Keratinocyte (primary cell): ENCODE data around the gene ING4. TPM values are rescaled to one million over a fixed set of nuclear protein-coding genes. Genes with fewer than 3 reads are reported as not detected.
A peak's percentile ranks its signal among the peaks of the same experiment; 100 is the strongest.

Experiments used
- DNase-seq: peaks from one replicate; pipeline ENCODE4 v3.0.0-alpha.2; 2011; ENCODE audit warnings: low read depth, missing footprints, low spot score
- FAIRE-seq: peaks from 2 replicates; lab custom pipeline; 2011; peaks lifted over from hg19 to GRCh38; lab: Jason Lieb, UNC
- H2AFZ ChIP-seq: 2 replicates; pipeline ENCODE4 v1.6.0; 2012; ENCODE audit warnings: low read length, control low read depth, inconsistent platforms; ENCODE audit not compliant: control insufficient read depth
- H3K27ac ChIP-seq: 2 replicates; pipeline ENCODE4 v1.5.1; 2011; ENCODE audit warnings: low read length; ENCODE audit not compliant: control insufficient read depth, insufficient read depth
- H3K27me3 ChIP-seq: 3 replicates; pipeline ENCODE4 v1.6.0; 2011; ENCODE audit warnings: low read length; ENCODE audit not compliant: control insufficient read depth, insufficient read depth; ENCODE audit errors: extremely low read depth
- H3K36me3 ChIP-seq, 2 experiments: 2 replicates in 1 of 2; 3 replicates in 1 of 2; pipeline ENCODE4 v1.5.1; 2011; ENCODE audit warnings: low read length in 2 of 2, mild to moderate bottlenecking in 1 of 2; ENCODE audit not compliant: control insufficient read depth in 2 of 2, insufficient read depth in 2 of 2; ENCODE audit errors: extremely low read depth in 1 of 2
- H3K4me1 ChIP-seq: 3 replicates; pipeline ENCODE4 v1.5.1; 2011; ENCODE audit warnings: low read length; ENCODE audit not compliant: control insufficient read depth, insufficient read depth; ENCODE audit errors: extremely low read depth
- H3K4me2 ChIP-seq: 3 replicates; pipeline ENCODE4 v1.6.0; 2011; ENCODE audit warnings: low read depth, low read length; ENCODE audit not compliant: control insufficient read depth, insufficient read depth; ENCODE audit errors: extremely low read depth
- H3K4me3 ChIP-seq, 3 experiments: fragments of 200-600 bp in 1 of 3; sonication (generic) in 1 of 3; 2 replicates in 2 of 3; 3 replicates in 1 of 3; pipeline ENCODE4 v1.5.1; 2011 to 2016; ENCODE audit warnings: low read length in 3 of 3, mild to moderate bottlenecking in 3 of 3, control low read depth in 2 of 3, inconsistent platforms in 1 of 3, low read depth in 1 of 3, mixed read lengths in 1 of 3, mixed run types in 1 of 3, moderate library complexity in 1 of 3; ENCODE audit not compliant: control insufficient read depth in 2 of 3, insufficient read depth in 2 of 3; ENCODE audit errors: extremely low read depth in 1 of 3
- H3K79me2 ChIP-seq: 2 replicates; pipeline ENCODE4 v1.6.0; 2012; ENCODE audit warnings: low read length; ENCODE audit not compliant: control insufficient read depth, insufficient read depth
- H3K9ac ChIP-seq: 3 replicates; pipeline ENCODE4 v1.6.0; 2011; ENCODE audit warnings: low read length; ENCODE audit not compliant: control insufficient read depth, insufficient read depth; ENCODE audit errors: extremely low read depth
- H3K9me1 ChIP-seq: 3 replicates; pipeline ENCODE4 v1.6.0; 2011; ENCODE audit warnings: low read length; ENCODE audit not compliant: control insufficient read depth, insufficient read depth; ENCODE audit errors: extremely low read depth
- H3K9me3 ChIP-seq: 2 replicates; pipeline ENCODE4 v1.5.1; 2012; ENCODE audit warnings: low read depth, low read length; ENCODE audit not compliant: control insufficient read depth
- H4K20me1 ChIP-seq: 3 replicates; pipeline ENCODE4 v1.6.0; 2011; ENCODE audit warnings: low read length; ENCODE audit not compliant: control insufficient read depth, insufficient read depth; ENCODE audit errors: extremely low read depth
- CTCF ChIP-seq, 3 experiments: IDR thresholded peaks in 1 of 3; conservative IDR thresholded peaks in 1 of 3; optimal IDR thresholded peaks in 1 of 3; 2 replicates in 2 of 3; 3 replicates in 1 of 3; pipeline versions ENCODE3 to v1.5.1; 2011; ENCODE audit warnings: low read length in 3 of 3, mild to moderate bottlenecking in 3 of 3, moderate library complexity in 2 of 3, control low read depth in 1 of 3, inconsistent platforms in 1 of 3; ENCODE audit not compliant: insufficient read depth in 2 of 3; ENCODE audit errors: extremely low read depth in 1 of 3
- EZH2 ChIP-seq: IDR thresholded peaks from one replicate; pipeline ENCODE4 v1.6.1; 2012; ENCODE audit warnings: inconsistent platforms, mild to moderate bottlenecking, low read length, moderate library complexity
- dilution Hi-C: fragments of 300-500 bp; cut with MboI; formaldehyde crosslinking; loops from one replicate; pipeline ENCODE4 v1.7.0; 2020; ENCODE audit warnings: low sequenced_read_pairs; ENCODE audit not compliant: extremely low pct_ligation_motif_present
- polyA plus RNA-seq, 5 experiments: library from polyadenylated mRNA; depleted of rRNA in 3 of 5; stranded (reverse) in 3 of 5; stranded (forward) in 1 of 5; unstranded in 1 of 5; fragments of >200 nt; gene quantifications; 1 replicate in 1 of 5; 2 replicates in 3 of 5; 3 replicates in 1 of 5; pipeline versions ENCODE4 v1.2.1 to v1.2.3, GENCODE V29; 2011 to 2012; ENCODE audit warnings: missing spikeins in 2 of 5, low read depth in 1 of 5, low replicate concordance in 1 of 5

The ING4 gene
- polyA plus RNA-seq, 1 donor (not counting 4 experiments of a cell fraction or from before 2014, with no cell fraction given), result 30.4 TPM

GRCh38 chr12:6613776-6614512 is 49.0 kb downstream of the ING4 start:
- H3K4me3 ChIP-seq, result no peak overlapping the region
- peak overlapping the region; percentile 31 for H2AFZ ChIP-seq
- no peaks in the 10 kb centered on the region for H3K79me2 ChIP-seq
- no peaks in the 10 kb centered on the region for H3K9me1 ChIP-seq
- H3K4me2 ChIP-seq, result no peak overlapping the region
- H3K9ac ChIP-seq, result no peak overlapping the region
- H3K9me3 ChIP-seq, result no peaks in the 10 kb centered on the region
- peaks cover 15% of the 10 kb centered on the region for H3K4me1 ChIP-seq
- TF ChIP-seq EZH2 (no peak), CTCF (optimal IDR thresholded peaks at IDR 0.05 in 1 of 3, IDR thresholded peaks at IDR 0.05 in 1 of 3, conservative IDR thresholded peaks at IDR 0.05 in 1 of 3; ENCODE audit: extremely low read depth in 1 of 3, insufficient read depth in 2 of 3, low read length in 3 of 3) (peak in 1 of 3 experiments; percentile 32)
- dilution Hi-C loops, result no loop called here
- FAIRE-seq (no peak), DNase-seq (no peak)
- H3K27me3 ChIP-seq, result no peaks in the 10 kb centered on the region
- H3K27ac ChIP-seq, result no peak overlapping the region
- no peaks in the 10 kb centered on the region for H4K20me1 ChIP-seq
- H3K36me3 ChIP-seq, result peaks cover 0 to 2% of the 10 kb centered on the region in 2 experiments

- peak overlapping the region; percentile 54 for H3K4me2 ChIP-seq
- no peaks in the 10 kb centered on the region for H3K79me2 ChIP-seq
- H3K9me3 ChIP-seq, result no peaks in the 10 kb centered on the region
- no peak for TF ChIP-seq EZH2
- no peak for TF ChIP-seq CTCF (optimal IDR thresholded peaks at IDR 0.05 in 1 of 3, IDR thresholded peaks at IDR 0.05 in 1 of 3, conservative IDR thresholded peaks at IDR 0.05 in 1 of 3; ENCODE audit: extremely low read depth in 1 of 3, insufficient read depth in 2 of 3, low read length in 3 of 3)
- dilution Hi-C loops, result no loop called here
- no peaks in the 10 kb centered on the region for H3K9me1 ChIP-seq
- peak overlapping the region in 1 of 3 experiments; percentile 17 for H3K4me3 ChIP-seq
- no peak overlapping the region for H3K9ac ChIP-seq
- peak overlapping the region; percentile 18 for H3K27ac ChIP-seq
- no peaks in the 10 kb centered on the region for H4K20me1 ChIP-seq
- H3K27me3 ChIP-seq, result no peaks in the 10 kb centered on the region
- H3K4me1 ChIP-seq, result peaks cover 16% of the 10 kb centered on the region
- DNase-seq (no peak), FAIRE-seq (no peak)
- peak overlapping the region; percentile 64 for H2AFZ ChIP-seq
- no peaks in the 10 kb centered on the region for H3K36me3 ChIP-seq
These were observed 49.7 kb downstream of the ING4 start for GRCh38 chr12:6613015-6613775.
